ENCODE data around the gene DLEC1. TPM values are rescaled to one million over a fixed set of nuclear protein-coding genes. Genes with fewer than 3 reads are reported as not detected.
A peak's percentile ranks its signal among the peaks of the same experiment; 100 is the strongest.

Gene DLEC1
- total RNA-seq, 2 donors from 2014 or later, result 3.9 to 6.0 TPM

DNA sequence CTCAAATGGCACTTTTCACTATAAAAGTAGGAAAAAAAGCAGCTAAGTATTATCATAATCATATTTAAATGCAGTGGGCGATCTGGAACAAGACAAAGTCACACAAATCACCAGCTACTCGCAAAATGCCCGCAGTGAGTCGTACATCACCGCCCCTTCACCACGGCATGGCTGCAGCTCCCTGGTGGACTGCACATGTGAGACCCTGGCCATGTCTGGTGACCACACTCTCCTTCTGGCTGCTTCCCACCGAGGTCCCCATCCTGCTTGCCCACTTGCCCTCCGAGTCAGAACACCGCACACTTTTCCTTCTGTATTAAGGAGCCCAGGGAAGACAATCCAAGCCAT lies 59.3 kb downstream of the DLEC1 start:
- Histone ChIP-seq H3K4me1 (ENCODE audit: control insufficient read depth, insufficient read depth, low read length) (peaks cover 8% of the 10 kb centered on the region), H3K27ac (ENCODE audit: low read depth, low read length) (no peak overlapping the region), H3K27me3 (ENCODE audit: control insufficient read depth, insufficient read depth, low read length, poor library complexity, severe bottlenecking) (no peaks in the 10 kb centered on the region), H3K9me3 (ENCODE audit: control insufficient read depth, low read length) (no peaks in the 10 kb centered on the region), H3K9ac (ENCODE audit: extremely low read depth, low read length, poor library complexity, severe bottlenecking) (no peak overlapping the region), H3K4me3 (ENCODE audit: low read length) (no peak overlapping the region), H3K36me3 (ENCODE audit: control insufficient read depth, insufficient read depth, low read length) (no peaks in the 10 kb centered on the region)
- no peak overlapping the region for H3K27ac Mint-ChIP-seq
- peaks cover 25% of the 10 kb centered on the region for H3K4me1 Mint-ChIP-seq
- no peaks in the 10 kb centered on the region for H3K36me3 Mint-ChIP-seq (ENCODE audit: low read depth)
- DNase-seq, result no peak
- H3K4me3 Mint-ChIP-seq, result no peak overlapping the region
- H3K27me3 Mint-ChIP-seq (ENCODE audit: insufficient read depth), result peaks cover 6% of the 10 kb centered on the region
- no peak for TF ChIP-seq CTCF (conservative IDR thresholded peaks at IDR 0.05)
- WGBS, 2 experiments (ENCODE audit: insufficient coverage in 1 of 2, insufficient read length in 1 of 2), result 95% methylated on average over 9 of the region's 9 CpGs
- H3K9me3 Mint-ChIP-seq, result no peaks in the 10 kb centered on the region

- TF ChIP-seq CTCF (conservative IDR thresholded peaks at IDR 0.05), result no peak
- Histone ChIP-seq H3K4me1 (ENCODE audit: control insufficient read depth, insufficient read depth, low read length) (peaks cover 8% of the 10 kb centered on the region), H3K9ac (ENCODE audit: extremely low read depth, low read length, poor library complexity, severe bottlenecking) (no peak overlapping the region), H3K27ac (ENCODE audit: low read depth, low read length) (peak overlapping the region; percentile 27), H3K27me3 (ENCODE audit: control insufficient read depth, insufficient read depth, low read length, poor library complexity, severe bottlenecking) (no peaks in the 10 kb centered on the region), H3K9me3 (ENCODE audit: control insufficient read depth, low read length) (peaks cover under 1% of the 10 kb centered on the region), H3K36me3 (ENCODE audit: control insufficient read depth, insufficient read depth, low read length) (no peaks in the 10 kb centered on the region), H3K4me3 (ENCODE audit: low read length) (no peak overlapping the region)
- peak; percentile 62 for DNase-seq
- Mint-ChIP-seq H3K36me3 (ENCODE audit: low read depth) (no peaks in the 10 kb centered on the region), H3K27me3 (ENCODE audit: insufficient read depth) (peaks cover 6% of the 10 kb centered on the region), H3K4me1 (peaks cover 25% of the 10 kb centered on the region), H3K27ac (no peak overlapping the region), H3K4me3 (no peak overlapping the region), H3K9me3 (peaks cover 1% of the 10 kb centered on the region)
- WGBS, 2 experiments (ENCODE audit: insufficient coverage in 1 of 2, insufficient read length in 1 of 2), result 56% methylated on average over 2 of the region's 5 CpGs; no CpG with 5 or more reads in 1 of the 2 experiments
Measured at GRCh38 chr3:38099518-38099917, 60.5 kb downstream of the DLEC1 start.

GRCh38 chr3:38100498-38100897 lies 61.5 kb downstream of the DLEC1 start:
- WGBS, 2 experiments (ENCODE audit: insufficient coverage in 1 of 2, insufficient read length in 1 of 2), result 96 to 100% methylated on average over 2 to 3 of the region's 3 CpGs

More at GRCh38 chr3:38100498-38100897, 61.5 kb downstream of the DLEC1 start:
- H3K36me3 ChIP-seq (ENCODE audit: control insufficient read depth, insufficient read depth, low read length), result no peaks in the 10 kb centered on the region
- Mint-ChIP-seq H3K9me3 (peaks cover 6% of the 10 kb centered on the region), H3K27me3 (ENCODE audit: insufficient read depth) (peaks cover 6% of the 10 kb centered on the region), H3K4me3 (no peak overlapping the region), H3K27ac (no peak overlapping the region), H3K36me3 (ENCODE audit: low read depth) (no peaks in the 10 kb centered on the region), H3K4me1 (peaks cover 25% of the 10 kb centered on the region)
- no peak overlapping the region for H3K4me3 ChIP-seq (ENCODE audit: low read length)
- H3K27ac ChIP-seq (ENCODE audit: low read depth, low read length), result no peak overlapping the region
- TF ChIP-seq CTCF (conservative IDR thresholded peaks at IDR 0.05), result no peak
- DNase-seq, result no peak
- H3K9me3 ChIP-seq (ENCODE audit: control insufficient read depth, low read length), result peaks cover 3% of the 10 kb centered on the region
- peaks cover 8% of the 10 kb centered on the region for H3K4me1 ChIP-seq (ENCODE audit: control insufficient read depth, insufficient read depth, low read length)
- no peak overlapping the region for H3K9ac ChIP-seq (ENCODE audit: extremely low read depth, low read length, poor library complexity, severe bottlenecking)
- no peaks in the 10 kb centered on the region for H3K27me3 ChIP-seq (ENCODE audit: control insufficient read depth, insufficient read depth, low read length, poor library complexity, severe bottlenecking)

Data from endodermal cell (in vitro differentiated cells).